NCI-H2196 (cell line): ENCODE results near the gene POLD3.
"Not testable (repeated sequence)": the region's sequence is repeated elsewhere in the genome, so short reads cannot be mapped to it uniquely, and the experiment has no call there.

Experiments used
- DNase-seq: peaks from one replicate; lab custom pipeline; 2025; ENCODE audit not compliant: unreplicated experiment; lab: John Stamatoyannopoulos, UW

Gene POLD3

GRCh38 chr11:74581954-74582547 is 10.3 kb upstream of the POLD3 start:
- no peak for DNase-seq

DNA sequence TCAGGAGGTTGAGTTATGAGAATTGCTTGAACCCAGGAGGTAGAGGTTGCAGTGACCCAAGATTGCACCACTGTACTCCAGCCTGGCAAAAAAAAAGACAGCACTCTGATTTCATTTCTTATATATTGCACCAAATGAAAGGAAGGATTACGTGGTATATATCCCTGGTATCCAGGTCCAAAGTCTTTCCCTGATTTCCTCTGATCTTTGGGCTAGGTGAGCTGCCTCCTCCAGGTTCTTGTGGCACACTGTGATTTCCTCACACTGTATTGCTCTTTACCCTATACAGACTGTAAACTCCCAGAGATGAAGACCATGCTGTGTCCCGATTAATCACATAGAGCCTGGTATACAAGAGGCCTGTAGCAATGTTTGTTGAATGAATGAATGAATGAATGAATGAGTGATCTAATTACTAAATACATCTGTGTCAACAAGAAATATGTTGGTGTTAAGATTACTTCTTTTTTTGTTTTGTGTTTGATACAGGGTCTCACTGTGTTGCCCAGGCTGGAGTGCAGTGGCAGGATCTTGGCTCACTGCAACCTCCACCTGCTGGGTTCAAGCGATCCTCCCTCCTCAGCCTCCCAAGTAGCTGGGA is 9.3 kb upstream of the POLD3 start:
- DNase-seq = no peak

- not testable (repeated sequence) for DNase-seq
Measured at GRCh38 chr11:74590492-74590891, 1.9 kb upstream of the POLD3 start.

DNA sequence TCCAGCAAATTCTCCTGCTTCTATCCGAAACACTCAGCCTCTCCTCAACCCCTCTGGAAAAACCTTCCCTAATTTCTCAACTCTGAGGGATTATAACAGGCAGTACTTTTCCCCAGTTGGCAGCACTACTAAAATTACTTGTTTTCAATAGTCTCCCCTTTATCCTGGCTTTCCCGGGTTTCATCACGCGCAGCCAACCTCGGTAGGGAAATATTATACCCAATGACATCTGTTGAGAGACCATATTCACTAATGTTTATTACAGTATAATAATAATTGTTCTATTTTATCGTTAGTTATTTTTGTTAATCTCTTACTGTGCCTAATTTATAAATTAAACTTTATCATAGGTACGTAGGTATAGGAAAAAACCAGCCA is 330 bp upstream of the POLD3 start:
- peak; percentile 44 for DNase-seq

DNA sequence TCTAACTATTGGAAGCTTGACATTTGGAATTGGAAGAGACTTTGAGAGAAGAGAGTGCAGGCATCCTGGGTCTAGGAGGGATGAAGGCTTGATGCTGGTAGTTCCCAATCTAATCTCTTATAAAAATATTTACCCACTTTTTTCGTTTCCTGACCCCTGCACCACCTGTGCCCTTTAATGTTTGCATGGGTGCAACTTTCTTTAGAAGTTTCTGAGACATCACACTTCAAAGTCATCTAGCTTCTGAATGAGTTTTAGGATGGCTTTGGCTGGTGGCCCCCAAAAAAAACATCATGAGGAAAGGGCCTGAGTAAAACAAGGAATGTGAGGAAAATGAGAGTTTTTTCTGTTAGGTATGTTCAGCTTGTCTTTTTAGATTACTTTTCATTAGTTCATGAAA is 1.1 kb downstream of the POLD3 start:
- no peak for DNase-seq

DNA sequence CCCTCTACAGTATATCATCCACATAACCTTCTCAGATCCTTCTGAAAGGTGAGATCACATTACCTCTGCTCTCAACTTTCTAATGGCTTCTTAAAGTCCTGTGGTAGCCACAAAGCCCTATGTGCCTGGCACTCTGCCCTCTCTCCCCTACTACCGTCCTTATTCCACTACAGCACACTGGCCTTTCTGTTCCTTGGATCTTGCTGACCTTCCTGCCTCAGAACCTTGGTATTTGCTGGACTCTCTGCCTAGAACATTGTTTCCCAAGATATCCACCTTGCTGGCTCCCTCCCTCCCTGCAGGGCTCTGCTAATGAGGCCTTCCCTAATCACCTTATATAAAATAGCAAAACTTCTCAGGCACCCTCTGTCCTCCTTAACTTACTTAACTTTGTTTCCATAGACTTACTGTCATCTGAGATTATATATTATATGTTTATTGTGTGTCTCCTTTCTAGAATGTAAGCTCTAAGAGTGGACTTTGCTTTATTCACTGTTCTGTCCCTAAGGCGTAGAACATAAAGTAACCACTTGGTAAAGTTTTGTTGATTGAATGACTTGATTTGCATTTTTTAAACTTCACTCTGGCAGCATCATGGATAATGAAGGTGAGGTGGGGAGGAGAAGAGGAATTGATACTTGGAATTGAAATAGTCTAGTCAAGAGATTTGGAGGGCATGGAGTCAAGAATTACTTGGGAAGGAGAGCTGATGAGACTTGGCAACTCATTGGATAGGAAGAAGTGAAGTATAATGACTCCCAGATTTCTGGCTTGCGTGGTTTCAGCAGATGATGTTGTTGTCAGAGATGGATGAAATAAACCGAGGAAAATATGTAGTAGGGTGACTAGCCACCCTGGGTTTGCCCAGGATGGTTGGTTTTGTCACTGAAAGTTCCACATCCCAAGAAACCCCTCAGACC is 10.5 kb downstream of the POLD3 start:
- no peak for DNase-seq

GRCh38 chr11:74603845-74604244 is 11.5 kb downstream of the POLD3 start:
- DNase-seq = no peak

DNA sequence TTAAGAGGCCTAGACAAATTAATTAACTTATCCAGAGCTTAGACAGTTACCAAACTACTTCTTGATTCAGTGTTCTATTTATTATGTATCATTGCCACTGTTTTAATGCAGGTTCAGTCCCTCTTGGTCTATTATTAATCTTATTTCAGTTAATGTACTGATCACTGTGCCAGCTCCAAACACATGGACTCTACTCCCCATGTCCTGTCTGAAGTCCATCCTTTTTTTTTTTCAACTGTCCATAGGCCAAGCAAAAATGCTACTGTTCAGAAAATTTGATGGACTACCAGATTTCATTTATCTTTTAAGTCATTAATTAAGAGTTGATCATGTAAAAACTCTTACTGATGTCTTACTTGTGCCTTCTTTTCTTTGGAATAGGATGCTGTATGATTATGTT is 11.9 kb downstream of the POLD3 start:
- DNase-seq = no peak

- DNase-seq = no peak
Measured at GRCh38 chr11:74605403-74605802, 13.0 kb downstream of the POLD3 start.

GRCh38 chr11:74608431-74608830 is 16.0 kb downstream of the POLD3 start:
- DNase-seq = no peak

GRCh38 chr11:74611369-74611861 is 19.0 kb downstream of the POLD3 start:
- peak; percentile 40 for DNase-seq

DNA sequence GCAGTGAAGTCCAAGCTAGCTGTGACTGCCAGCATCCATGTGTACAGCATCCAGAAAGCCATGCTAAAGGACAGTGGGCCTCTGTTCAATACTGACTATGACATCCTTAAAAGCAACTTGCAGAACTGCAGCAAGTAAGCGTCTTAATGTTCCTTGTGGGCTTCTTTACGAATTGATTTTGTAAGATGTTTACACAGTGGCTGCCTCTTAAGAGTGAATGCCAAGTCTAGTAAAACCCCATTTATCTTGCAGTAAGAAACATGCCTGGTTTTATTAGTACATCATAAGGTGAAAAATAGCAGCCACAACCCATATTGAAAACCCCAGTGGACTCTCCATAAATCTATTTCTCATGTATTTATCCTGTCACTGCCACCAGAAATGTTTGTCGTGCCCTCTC is 20.5 kb downstream of the POLD3 start:
- DNase-seq = no peak

DNA sequence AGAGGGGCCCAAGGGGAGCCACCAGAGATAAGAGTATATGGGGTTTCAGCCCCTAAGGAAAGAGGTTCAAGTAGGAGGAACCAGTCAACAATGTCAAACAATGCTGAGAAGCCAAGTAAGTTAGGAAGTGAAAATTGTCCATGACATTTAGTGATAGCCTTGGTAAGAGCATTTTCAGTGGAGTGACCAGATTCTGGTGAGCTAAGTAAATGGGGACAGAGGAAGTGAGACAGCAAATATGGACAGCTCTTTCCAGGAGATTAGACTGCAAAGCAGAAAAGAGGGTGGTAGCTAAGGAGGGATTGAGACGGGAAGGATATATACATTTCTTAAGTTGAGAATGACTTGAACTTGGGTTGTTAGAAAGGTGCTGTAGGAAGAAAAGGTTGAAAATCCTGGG is 22.9 kb downstream of the POLD3 start:
- DNase-seq = no peak

DNA sequence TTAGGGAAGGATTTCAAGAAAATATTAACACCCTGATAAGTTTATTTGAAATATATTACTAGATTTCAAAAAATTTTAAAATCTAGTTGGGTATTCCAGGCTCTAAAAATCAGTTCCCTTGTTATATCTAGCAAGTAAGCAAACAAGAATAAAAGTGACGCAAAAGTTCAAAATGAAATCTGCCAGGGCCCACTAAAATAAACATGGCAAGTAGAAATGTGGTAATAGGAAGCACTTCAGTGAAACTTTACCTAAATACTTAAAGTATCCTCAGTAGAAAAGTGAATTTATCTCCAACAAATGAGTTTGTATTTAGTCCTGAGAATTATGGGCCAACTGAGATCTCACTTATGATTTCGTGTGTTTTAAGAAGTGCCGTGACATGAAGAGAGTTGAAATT is 23.6 kb downstream of the POLD3 start:
- DNase-seq = no peak

DNA sequence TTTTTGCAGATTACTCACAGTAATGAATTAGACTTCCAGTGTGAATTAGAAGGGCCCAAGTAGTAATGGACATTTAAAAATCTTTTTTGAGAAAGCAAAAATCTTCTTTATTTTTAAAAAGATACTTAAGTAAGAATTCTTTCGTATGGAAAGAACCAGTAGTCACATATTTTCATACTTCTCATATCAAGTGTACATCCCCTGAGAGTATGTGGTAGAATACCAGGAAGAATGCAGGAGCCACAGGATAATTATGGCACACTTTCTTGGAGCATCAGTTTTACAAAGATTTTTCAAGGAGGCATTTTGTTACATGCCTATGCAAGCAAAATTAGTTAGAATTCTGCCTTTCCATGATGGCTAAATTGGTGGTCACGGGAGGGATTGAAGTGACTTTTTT is 28.1 kb downstream of the POLD3 start:
- DNase-seq = no peak

GRCh38 chr11:74626130-74626529 is 33.7 kb downstream of the POLD3 start:
- DNase-seq = no peak

DNA sequence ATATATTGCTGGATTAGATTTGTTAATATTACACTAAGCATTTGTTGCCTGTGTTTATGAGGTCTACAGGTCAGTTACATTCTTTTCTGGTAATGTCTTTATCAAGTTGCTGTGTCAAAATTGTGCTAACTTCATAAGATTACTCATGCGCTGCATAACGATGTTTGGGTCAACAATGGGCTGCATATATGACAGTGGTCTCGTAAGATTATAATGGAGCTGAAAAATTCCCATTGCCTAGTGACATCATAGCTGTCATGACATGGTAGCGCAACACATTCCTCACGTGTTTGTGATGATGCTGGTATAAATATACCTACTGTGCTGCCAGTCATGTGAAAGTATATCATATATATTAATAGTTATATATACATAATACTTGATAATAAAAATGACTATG is 34.2 kb downstream of the POLD3 start:
- no peak for DNase-seq

GRCh38 chr11:74627381-74627780 is 35.0 kb downstream of the POLD3 start:
- DNase-seq = no peak

- no peak for DNase-seq
Measured at GRCh38 chr11:74630043-74630442, 37.7 kb downstream of the POLD3 start.

DNA sequence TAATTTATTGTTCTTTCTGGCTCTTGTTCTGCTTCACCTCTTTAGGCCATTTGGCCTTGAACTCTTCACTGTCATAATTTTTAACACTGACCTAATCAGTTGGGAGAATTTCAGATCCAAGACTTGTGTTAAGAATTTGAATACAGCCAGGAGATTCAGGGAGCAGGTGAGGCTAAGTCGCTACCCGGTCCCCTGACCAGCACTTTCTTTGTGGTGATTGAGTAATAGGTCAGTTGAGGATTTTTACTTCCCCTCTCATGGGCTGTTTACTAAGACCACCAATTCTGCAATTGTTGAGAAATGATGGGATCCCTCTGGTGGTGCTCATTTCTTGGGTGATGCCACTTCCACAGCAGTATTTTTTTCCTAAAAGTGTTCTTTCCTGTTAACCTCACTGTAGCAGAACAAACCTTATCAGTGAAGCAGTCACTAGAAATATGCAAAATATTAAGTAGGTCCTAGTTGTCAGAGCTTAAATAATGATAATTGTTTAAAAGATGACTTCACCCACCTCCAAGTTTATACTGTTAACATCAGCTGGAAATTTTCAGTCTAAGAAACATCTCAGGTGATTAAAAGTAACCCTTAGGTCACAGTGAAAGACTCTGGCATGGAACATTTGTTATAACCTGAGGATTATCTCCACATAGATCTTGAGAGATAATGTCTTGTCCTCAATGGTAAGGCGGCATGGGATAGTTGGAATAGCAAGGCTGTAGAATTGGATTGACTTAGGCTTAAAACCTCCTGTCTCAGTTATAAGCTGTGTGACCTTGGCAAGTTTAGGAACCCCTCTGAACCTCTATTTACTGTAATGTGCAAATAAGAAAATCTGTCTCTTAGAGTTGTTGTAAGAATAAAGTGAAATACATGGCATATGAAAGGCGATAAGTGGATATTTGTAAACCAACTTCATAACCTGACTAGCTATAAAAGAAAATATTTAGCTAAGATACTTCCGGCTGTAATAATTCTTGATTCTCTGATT is 41.3 kb downstream of the POLD3 start:
- no peak for DNase-seq

- peak; percentile 39 for DNase-seq
Measured at GRCh38 chr11:74634537-74634936, 42.2 kb downstream of the POLD3 start.
